Measurements from ENCODE around the gene LARGE1. TPM values are rescaled to one million over a fixed set of nuclear protein-coding genes. Genes with fewer than 3 reads are reported as not detected.

The LARGE1 gene
- total RNA-seq, 2 experiments from 2014 or later: 0.81 to 2.0 TPM

- ChIA-PET POLR2A (no interaction called here), CTCF (no interaction called here)
- Mint-ChIP-seq H3K4me1 (ENCODE audit: low read depth) (no peaks in the 10 kb centered on the region), H3K9me3 (no peaks in the 10 kb centered on the region), H3K4me3 (no peak overlapping the region), H3K27ac (no peak overlapping the region), H3K36me3 (no peaks in the 10 kb centered on the region), H3K27me3 (no peaks in the 10 kb centered on the region)
- intact Hi-C loops (cut with micrococcal nuclease): no loop called here
- no peak for DNase-seq
Measured at GRCh38 chr22:33325232-33326004, 594.9 kb downstream of the LARGE1 start.

GRCh38 chr22:33324228-33324627 is 596.0 kb downstream of the LARGE1 start:
- ChIA-PET POLR2A (no interaction called here), CTCF (interaction anchor here (0.6 kb wide), 1 partner anchor 22 kb away, joined by 4 read pairs; no protein-coding TSS in a partner anchor)
- no peak for DNase-seq
- H3K4me1 Mint-ChIP-seq (ENCODE audit: low read depth): no peaks in the 10 kb centered on the region
- H3K27ac Mint-ChIP-seq: no peak overlapping the region
- H3K9me3 Mint-ChIP-seq: no peaks in the 10 kb centered on the region
- intact Hi-C loops (cut with micrococcal nuclease): no loop called here
- H3K27me3 Mint-ChIP-seq: no peaks in the 10 kb centered on the region
- no peaks in the 10 kb centered on the region for H3K36me3 Mint-ChIP-seq
- no peak overlapping the region for H3K4me3 Mint-ChIP-seq

- Mint-ChIP-seq H3K27me3 (no peaks in the 10 kb centered on the region), H3K4me1 (ENCODE audit: low read depth) (no peaks in the 10 kb centered on the region), H3K36me3 (no peaks in the 10 kb centered on the region), H3K27ac (no peak overlapping the region), H3K4me3 (no peak overlapping the region), H3K9me3 (no peaks in the 10 kb centered on the region)
- ChIA-PET CTCF (no interaction called here), POLR2A (no interaction called here)
- no peak for DNase-seq
- intact Hi-C loops (cut with micrococcal nuclease): no loop called here
Measured at GRCh38 chr22:33321466-33321865, 598.8 kb downstream of the LARGE1 start.

GRCh38 chr22:33315954-33316353 is 604.3 kb downstream of the LARGE1 start:
- intact Hi-C loops (cut with micrococcal nuclease): no loop called here
- Mint-ChIP-seq H3K36me3 (no peaks in the 10 kb centered on the region), H3K9me3 (no peaks in the 10 kb centered on the region), H3K27me3 (no peaks in the 10 kb centered on the region), H3K4me3 (no peak overlapping the region), H3K27ac (no peak overlapping the region), H3K4me1 (ENCODE audit: low read depth) (no peaks in the 10 kb centered on the region)
- no peak for DNase-seq
- POLR2A ChIA-PET: no interaction called here
- CTCF ChIA-PET: no interaction called here

- Mint-ChIP-seq H3K4me3 (no peak overlapping the region), H3K27me3 (no peaks in the 10 kb centered on the region), H3K4me1 (ENCODE audit: low read depth) (no peaks in the 10 kb centered on the region), H3K9me3 (no peaks in the 10 kb centered on the region), H3K27ac (no peak overlapping the region), H3K36me3 (no peaks in the 10 kb centered on the region)
- intact Hi-C loops (cut with micrococcal nuclease): no loop called here
- ChIA-PET CTCF (no interaction called here), POLR2A (no interaction called here)
- no peak for DNase-seq
Measured at GRCh38 chr22:33315117-33315516, 605.2 kb downstream of the LARGE1 start.

- ChIA-PET POLR2A (no interaction called here), CTCF (no interaction called here)
- Mint-ChIP-seq H3K27me3 (no peaks in the 10 kb centered on the region), H3K9me3 (no peaks in the 10 kb centered on the region), H3K27ac (no peak overlapping the region), H3K4me3 (no peak overlapping the region), H3K36me3 (no peaks in the 10 kb centered on the region), H3K4me1 (ENCODE audit: low read depth) (no peaks in the 10 kb centered on the region)
- no peak for DNase-seq
- intact Hi-C loops (cut with micrococcal nuclease): no loop called here
Measured at GRCh38 chr22:33314316-33314715, 606.0 kb downstream of the LARGE1 start.

- intact Hi-C loops (cut with micrococcal nuclease): loop anchor here (5.0 kb wide), 1 partner anchor 619 kb away; the partner anchor contains the start of gene LARGE1
- Mint-ChIP-seq H3K27me3 (no peaks in the 10 kb centered on the region), H3K27ac (no peak overlapping the region), H3K36me3 (no peaks in the 10 kb centered on the region), H3K4me1 (ENCODE audit: low read depth) (no peaks in the 10 kb centered on the region), H3K4me3 (no peak overlapping the region), H3K9me3 (no peaks in the 10 kb centered on the region)
- CTCF ChIA-PET: interaction anchor here (1.5 to 2.8 kb wide), 2 partner anchors 280 to 1847 kb away, joined by 3 to 13 read pairs; no protein-coding TSS in a partner anchor
- POLR2A ChIA-PET: no interaction called here
- DNase-seq: no peak
Measured at GRCh38 chr22:33303099-33303498, 617.2 kb downstream of the LARGE1 start.

- Mint-ChIP-seq H3K4me3 (no peak overlapping the region), H3K4me1 (ENCODE audit: low read depth) (no peaks in the 10 kb centered on the region), H3K27ac (no peak overlapping the region), H3K27me3 (no peaks in the 10 kb centered on the region), H3K36me3 (no peaks in the 10 kb centered on the region), H3K9me3 (no peaks in the 10 kb centered on the region)
- intact Hi-C loops (cut with micrococcal nuclease): loop anchor here (5.0 kb wide), 1 partner anchor 620 kb away; the partner anchor contains the start of gene LARGE1
- no peak for DNase-seq
- CTCF ChIA-PET: interaction anchor here (0.6 to 2.8 kb wide), 5 partner anchors 163 to 1848 kb away, joined by 3 to 13 read pairs (median 3); no protein-coding TSS in a partner anchor
- POLR2A ChIA-PET: no interaction called here
Measured at GRCh38 chr22:33302549-33302948, 617.7 kb downstream of the LARGE1 start.

- H3K4me1 Mint-ChIP-seq (ENCODE audit: low read depth): no peaks in the 10 kb centered on the region
- POLR2A ChIA-PET: no interaction called here
- H3K4me3 Mint-ChIP-seq: no peak overlapping the region
- H3K36me3 Mint-ChIP-seq: no peaks in the 10 kb centered on the region
- intact Hi-C loops (cut with micrococcal nuclease): loop anchor here (5.0 kb wide), 1 partner anchor 620 kb away; the partner anchor contains the start of gene LARGE1
- CTCF ChIA-PET: interaction anchor here (0.6 to 2.8 kb wide), 10 partner anchors 9 to 1848 kb away, joined by 3 to 13 read pairs (median 3); no protein-coding TSS in a partner anchor
- H3K9me3 Mint-ChIP-seq: no peaks in the 10 kb centered on the region
- DNase-seq: peak; percentile 68
- no peaks in the 10 kb centered on the region for H3K27me3 Mint-ChIP-seq
- H3K27ac Mint-ChIP-seq: no peak overlapping the region
Measured at GRCh38 chr22:33302049-33302545, 618.2 kb downstream of the LARGE1 start.

GRCh38 chr22:33300165-33300564 is 620.1 kb downstream of the LARGE1 start:
- CTCF ChIA-PET: interaction anchor here (0.8 to 1.6 kb wide), 2 partner anchors 12 to 35 kb away, joined by 3 read pairs; no protein-coding TSS in a partner anchor
- POLR2A ChIA-PET: no interaction called here

GRCh38 chr22:33299245-33299956 is 620.9 kb downstream of the LARGE1 start:
- no peaks in the 10 kb centered on the region for H3K9me3 Mint-ChIP-seq
- H3K4me1 Mint-ChIP-seq (ENCODE audit: low read depth): no peaks in the 10 kb centered on the region
- intact Hi-C loops (cut with micrococcal nuclease): no loop called here
- H3K4me3 Mint-ChIP-seq: no peak overlapping the region
- H3K36me3 Mint-ChIP-seq: no peaks in the 10 kb centered on the region
- DNase-seq: no peak
- H3K27me3 Mint-ChIP-seq: no peaks in the 10 kb centered on the region
- H3K27ac Mint-ChIP-seq: no peak overlapping the region
- ChIA-PET CTCF (interaction anchor here (0.8 to 1.6 kb wide), 2 partner anchors 11 to 36 kb away, joined by 3 read pairs; no protein-coding TSS in a partner anchor), POLR2A (no interaction called here)

More at GRCh38 chr22:33300165-33300564, 620.1 kb downstream of the LARGE1 start:
- Mint-ChIP-seq H3K4me1 (ENCODE audit: low read depth) (no peaks in the 10 kb centered on the region), H3K36me3 (no peaks in the 10 kb centered on the region), H3K9me3 (no peaks in the 10 kb centered on the region), H3K27ac (no peak overlapping the region), H3K4me3 (no peak overlapping the region), H3K27me3 (no peaks in the 10 kb centered on the region)
- intact Hi-C loops (cut with micrococcal nuclease): loop anchor here (5.0 kb wide), 1 partner anchor 622 kb away; the partner anchor contains the start of gene LARGE1
- no peak for DNase-seq

- DNase-seq: no peak
- no peaks in the 10 kb centered on the region for H3K27me3 Mint-ChIP-seq
- H3K9me3 Mint-ChIP-seq: no peaks in the 10 kb centered on the region
- ChIA-PET CTCF (no interaction called here), POLR2A (no interaction called here)
- H3K4me3 Mint-ChIP-seq: no peak overlapping the region
- no peak overlapping the region for H3K27ac Mint-ChIP-seq
- intact Hi-C loops (cut with micrococcal nuclease): no loop called here
- H3K4me1 Mint-ChIP-seq (ENCODE audit: low read depth): no peaks in the 10 kb centered on the region
- no peaks in the 10 kb centered on the region for H3K36me3 Mint-ChIP-seq
Measured at GRCh38 chr22:33296941-33297340, 623.3 kb downstream of the LARGE1 start.

Measured in activated CD4-positive, alpha-beta memory T cell treated with anti-CD3 and anti-CD28 coated beads for 36 hours (primary cell).